Vagina (tissue), 2 donors: Measurements from ENCODE around the gene MLYCD.

Source experiments
- CTCF ChIP-seq, 3 experiments: fragments of 450-650 bp in 2 of 3; fragments of 200-600 bp in 1 of 3; sonication (generic) in 1 of 3; IDR thresholded peaks; one replicate each; pipeline ENCODE4 v1.5.1; 2017 to 2019; ENCODE audit warnings: antibody characterized with exemption in 3 of 3, mild to moderate bottlenecking in 2 of 3, moderate library complexity in 2 of 3
- POLR2A ChIP-seq, 2 donors: fragments of 450-650 bp; IDR thresholded peaks; one replicate each; pipeline ENCODE4 v1.6.1; 2017; ENCODE audit warnings: antibody characterized with exemption in 2 of 2, mild to moderate bottlenecking in 2 of 2, moderate library complexity in 2 of 2

- TF ChIP-seq CTCF (IDR thresholded peaks at IDR 0.05) (no peak), POLR2A (IDR thresholded peaks at IDR 0.05) (no peak)
Measured at GRCh38 chr16:83930730-83931500, 32.0 kb downstream of the MLYCD start.
